HepG2 (cell line): ENCODE data around the gene SCYL1. TPM values are rescaled to one million over a fixed set of nuclear protein-coding genes. Genes with fewer than 3 reads are reported as not detected.

Source experiments
- BCL6 ChIP-seq: IDR thresholded peaks from 2 replicates; pipeline ENCODE4 v1.6.1; 2016; ENCODE audit warnings: missing genetic modification reagents, missing compliant biosample characterization
- CREM ChIP-seq, 2 experiments: sonication (generic) in 1 of 2; formaldehyde crosslinking in 1 of 2; IDR thresholded peaks; 2 replicates each; pipeline versions ENCODE4 v1.4.0 to v1.6.1; 2016 to 2020; ENCODE audit warnings: antibody characterized with exemption in 1 of 2, mild to moderate bottlenecking in 1 of 2, missing genetic modification reagents in 1 of 2
- KLF13 ChIP-seq: sonication (generic); formaldehyde crosslinking; IDR thresholded peaks from 2 replicates; pipeline ENCODE4 v1.4.0; 2020; ENCODE audit warnings: mild to moderate bottlenecking, missing genetic modification reagents
- MXD4 ChIP-seq: IDR thresholded peaks from 2 replicates; pipeline ENCODE4 v1.6.1; 2016; ENCODE audit warnings: mild to moderate bottlenecking, missing biosample characterization, missing genetic modification reagents
- NBN ChIP-seq: fragments of 450-650 bp; conservative IDR thresholded peaks from 2 replicates; pipeline ENCODE4 v1.6.1; 2017
- SMAD1 ChIP-seq: sonication (generic); formaldehyde crosslinking; IDR thresholded peaks from 2 replicates; pipeline ENCODE4 v1.4.0; 2020; ENCODE audit warnings: missing genetic modification reagents, low read depth, mild to moderate bottlenecking, borderline replicate concordance
- SMAD3 ChIP-seq: sonication (generic); formaldehyde crosslinking; IDR thresholded peaks from 2 replicates; pipeline ENCODE4 v1.4.0; 2020; ENCODE audit warnings: missing genetic modification reagents
- ZFYVE20 ChIP-seq: sonication (generic); formaldehyde crosslinking; IDR thresholded peaks from 2 replicates; pipeline ENCODE4 v1.8.0; 2023; ENCODE audit warnings: low read depth, mild to moderate bottlenecking, moderate library complexity, missing genetic modification reagents, borderline replicate concordance
- ZNF782 ChIP-seq: sonication (generic); formaldehyde crosslinking; IDR thresholded peaks from 2 replicates; pipeline ENCODE4 v1.4.0; 2020; ENCODE audit warnings: missing genetic modification reagents, mild to moderate bottlenecking, borderline replicate concordance
- polyA plus RNA-seq, 8 experiments: library from polyadenylated mRNA; depleted of rRNA in 3 of 8; stranded (reverse) in 7 of 8; unstranded in 1 of 8; fragments of >200 nt; fragmentation: Illumina TruSeq in 4 of 8; extraction: Trizol in 4 of 8; gene quantifications; 2 replicates each; pipeline versions ENCODE4 v1.2.1 to v1.2.3, GENCODE V29; 2011 to 2016; ENCODE audit warnings: low read depth in 4 of 8, missing spikeins in 1 of 8, mixed read lengths in 1 of 8; ENCODE audit not compliant: insufficient read depth in 1 of 8
- total RNA-seq, 5 experiments: library from RNA; depleted of rRNA; stranded (reverse); fragments of >200 nt; fragmentation: Illumina TruSeq; extraction: Trizol; gene quantifications; 2 replicates each; pipeline ENCODE4 v1.2.3, GENCODE V29; 2016; ENCODE audit warnings: low read depth in 1 of 5
- TF ChIP-seq, protein P1 (sequence below): sonication (generic); formaldehyde crosslinking; IDR thresholded peaks from 2 replicates; pipeline ENCODE4 v1.4.0; 2020; ENCODE audit warnings: low read depth, missing genetic modification reagents
- TF ChIP-seq, protein P2 (sequence below): sonication (generic); formaldehyde crosslinking; IDR thresholded peaks from 2 replicates; pipeline ENCODE4 v1.4.0; 2020; ENCODE audit warnings: missing genetic modification reagents, low read depth, mild to moderate bottlenecking, borderline replicate concordance
- TF ChIP-seq, protein P3 (sequence below): fragments of 450-650 bp; IDR thresholded peaks from 2 replicates; pipeline ENCODE4 v1.6.1; 2016
- TF ChIP-seq, protein P4 (sequence below): sonication (generic); formaldehyde crosslinking; IDR thresholded peaks from 2 replicates; pipeline ENCODE4 v1.8.0; 2022; ENCODE audit warnings: mild to moderate bottlenecking, missing genetic modification reagents, borderline replicate concordance
- TF ChIP-seq, protein P5 (sequence below): sonication (generic); formaldehyde crosslinking; conservative IDR thresholded peaks from 2 replicates; pipeline ENCODE4 v1.4.0; 2020; ENCODE audit warnings: mild to moderate bottlenecking, missing genetic modification reagents, moderate library complexity

SCYL1 gene
- total and polyA plus RNA-seq, 2 of the 13 experiments (the other 11 are each of a cell fraction or from before 2014, with no cell fraction given), result 65.9 to 103 TPM

DNA sequence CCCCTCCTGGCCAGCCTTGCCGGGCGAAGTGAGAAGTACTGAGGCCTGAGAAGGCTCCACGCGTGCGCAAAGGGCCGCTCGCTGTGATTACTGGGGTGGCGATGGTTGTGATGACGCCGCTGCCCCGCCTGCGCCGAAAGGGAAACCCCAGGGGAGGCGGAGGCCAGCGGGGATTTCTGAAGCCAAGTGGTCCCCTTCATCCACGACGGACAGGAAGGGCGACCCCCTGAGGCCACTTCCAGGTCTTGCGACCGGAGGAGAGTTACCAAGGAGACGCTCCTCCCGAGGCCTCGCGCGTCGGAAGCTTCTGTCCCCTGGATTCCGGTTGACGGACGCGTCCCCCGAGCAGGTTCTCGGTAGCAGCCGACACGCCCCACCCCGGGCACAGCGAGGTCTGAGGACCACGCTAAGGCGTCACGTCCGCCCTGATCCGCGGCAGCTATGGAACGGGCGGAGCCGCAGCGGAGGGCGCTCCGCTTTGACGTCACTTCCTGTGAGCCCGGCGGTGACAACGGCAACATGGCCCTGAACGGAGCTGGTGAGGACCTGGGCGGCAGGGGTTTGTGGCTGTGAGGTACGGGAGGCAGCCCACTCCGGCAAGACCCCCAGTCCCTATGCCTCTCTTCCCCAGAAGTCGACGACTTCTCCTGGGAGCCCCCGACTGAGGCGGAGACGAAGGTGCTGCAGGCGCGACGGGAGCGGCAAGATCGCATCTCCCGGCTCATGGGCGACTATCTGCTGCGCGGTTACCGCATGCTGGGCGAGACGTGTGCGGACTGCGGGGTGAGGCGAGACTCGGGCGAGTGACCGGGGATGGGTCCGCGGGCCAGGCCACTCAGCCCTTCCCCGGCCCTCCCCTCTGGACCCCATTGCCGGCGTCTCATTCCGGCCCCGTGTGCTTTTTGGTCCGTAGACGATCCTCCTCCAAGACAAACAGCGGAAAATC, 45.4 kb downstream of the SCYL1 start, which contains the start of gene ZNRD2 (continued):
- TF ChIP-seq, protein P1, sequence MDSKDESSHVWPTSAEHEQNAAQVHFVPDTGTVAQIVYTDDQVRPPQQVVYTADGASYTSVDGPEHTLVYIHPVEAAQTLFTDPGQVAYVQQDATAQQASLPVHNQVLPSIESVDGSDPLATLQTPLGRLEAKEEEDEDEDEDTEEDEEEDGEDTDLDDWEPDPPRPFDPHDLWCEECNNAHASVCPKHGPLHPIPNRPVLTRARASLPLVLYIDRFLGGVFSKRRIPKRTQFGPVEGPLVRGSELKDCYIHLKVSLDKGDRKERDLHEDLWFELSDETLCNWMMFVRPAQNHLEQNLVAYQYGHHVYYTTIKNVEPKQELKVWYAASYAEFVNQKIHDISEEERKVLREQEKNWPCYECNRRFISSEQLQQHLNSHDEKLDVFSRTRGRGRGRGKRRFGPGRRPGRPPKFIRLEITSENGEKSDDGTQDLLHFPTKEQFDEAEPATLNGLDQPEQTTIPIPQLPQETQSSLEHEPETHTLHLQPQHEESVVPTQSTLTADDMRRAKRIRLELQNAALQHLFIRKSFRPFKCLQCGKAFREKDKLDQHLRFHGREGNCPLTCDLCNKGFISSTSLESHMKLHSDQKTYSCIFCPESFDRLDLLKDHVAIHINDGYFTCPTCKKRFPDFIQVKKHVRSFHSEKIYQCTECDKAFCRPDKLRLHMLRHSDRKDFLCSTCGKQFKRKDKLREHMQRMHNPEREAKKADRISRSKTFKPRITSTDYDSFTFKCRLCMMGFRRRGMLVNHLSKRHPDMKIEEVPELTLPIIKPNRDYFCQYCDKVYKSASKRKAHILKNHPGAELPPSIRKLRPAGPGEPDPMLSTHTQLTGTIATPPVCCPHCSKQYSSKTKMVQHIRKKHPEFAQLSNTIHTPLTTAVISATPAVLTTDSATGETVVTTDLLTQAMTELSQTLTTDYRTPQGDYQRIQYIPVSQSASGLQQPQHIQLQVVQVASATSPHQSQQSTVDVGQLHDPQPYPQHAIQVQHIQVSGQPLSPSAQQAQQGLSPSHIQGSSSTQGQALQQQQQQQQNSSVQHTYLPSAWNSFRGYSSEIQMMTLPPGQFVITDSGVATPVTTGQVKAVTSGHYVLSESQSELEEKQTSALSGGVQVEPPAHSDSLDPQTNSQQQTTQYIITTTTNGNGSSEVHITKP, result peak; percentile 92
- TF ChIP-seq MXD4 (CRISPR knock-in tag) (peak; percentile 70), ZFYVE20 (CRISPR knock-in tag) (no peak), ZNF782 (CRISPR knock-in tag) (peak; percentile 89; the same call in 1 of the 2 replicates), BCL6 (CRISPR knock-in tag) (peak; percentile 34; the same call in 1 of the 2 replicates), SMAD1 (peak; percentile 86; the same call in 1 of the 2 replicates), SMAD3 (CRISPR knock-in tag) (peak; percentile 74), CREM (IDR thresholded peaks at IDR 0.05) (peak; percentile 99), CREM (CRISPR knock-in tag; IDR thresholded peaks at IDR 0.05) (peak; percentile 95), KLF13 (CRISPR knock-in tag) (no peak; the same call in 1 of the 2 replicates), NBN (no peak)
- TF ChIP-seq, protein P2, sequence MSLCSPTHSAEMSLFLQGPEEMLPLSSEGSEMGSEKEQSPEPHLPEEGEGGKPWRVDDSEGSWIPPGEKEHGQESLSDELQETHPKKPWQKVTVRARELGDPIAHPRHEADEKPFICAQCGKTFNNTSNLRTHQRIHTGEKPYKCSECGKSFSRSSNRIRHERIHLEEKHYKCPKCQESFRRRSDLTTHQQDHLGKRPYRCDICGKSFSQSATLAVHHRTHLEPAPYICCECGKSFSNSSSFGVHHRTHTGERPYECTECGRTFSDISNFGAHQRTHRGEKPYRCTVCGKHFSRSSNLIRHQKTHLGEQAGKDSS (CRISPR knock-in tag), result peak; percentile 70; the same call in 1 of the 2 replicates
- TF ChIP-seq, protein P3, sequence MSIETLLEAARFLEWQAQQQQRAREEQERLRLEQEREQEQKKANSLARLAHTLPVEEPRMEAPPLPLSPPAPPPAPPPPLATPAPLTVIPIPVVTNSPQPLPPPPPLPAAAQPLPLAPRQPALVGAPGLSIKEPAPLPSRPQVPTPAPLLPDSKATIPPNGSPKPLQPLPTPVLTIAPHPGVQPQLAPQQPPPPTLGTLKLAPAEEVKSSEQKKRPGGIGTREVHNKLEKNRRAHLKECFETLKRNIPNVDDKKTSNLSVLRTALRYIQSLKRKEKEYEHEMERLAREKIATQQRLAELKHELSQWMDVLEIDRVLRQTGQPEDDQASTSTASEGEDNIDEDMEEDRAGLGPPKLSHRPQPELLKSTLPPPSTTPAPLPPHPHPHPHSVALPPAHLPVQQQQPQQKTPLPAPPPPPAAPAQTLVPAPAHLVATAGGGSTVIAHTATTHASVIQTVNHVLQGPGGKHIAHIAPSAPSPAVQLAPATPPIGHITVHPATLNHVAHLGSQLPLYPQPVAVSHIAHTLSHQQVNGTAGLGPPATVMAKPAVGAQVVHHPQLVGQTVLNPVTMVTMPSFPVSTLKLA, result peak; percentile 79
- TF ChIP-seq, protein P4, sequence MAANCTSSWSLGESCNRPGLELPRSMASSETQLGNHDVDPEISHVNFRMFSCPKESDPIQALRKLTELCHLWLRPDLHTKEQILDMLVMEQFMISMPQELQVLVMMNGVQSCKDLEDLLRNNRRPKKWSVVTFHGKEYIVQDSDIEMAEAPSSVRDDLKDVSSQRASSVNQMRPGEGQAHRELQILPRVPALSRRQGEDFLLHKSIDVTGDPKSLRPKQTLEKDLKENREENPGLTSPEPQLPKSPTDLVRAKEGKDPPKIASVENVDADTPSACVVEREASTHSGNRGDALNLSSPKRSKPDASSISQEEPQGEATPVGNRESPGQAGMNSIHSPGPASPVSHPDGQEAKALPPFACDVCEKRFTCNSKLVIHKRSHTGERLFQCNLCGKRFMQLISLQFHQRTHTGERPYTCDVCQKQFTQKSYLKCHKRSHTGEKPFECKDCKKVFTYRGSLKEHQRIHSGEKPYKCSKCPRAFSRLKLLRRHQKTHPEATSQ (CRISPR knock-in tag), result no peak
- TF ChIP-seq, protein P5, sequence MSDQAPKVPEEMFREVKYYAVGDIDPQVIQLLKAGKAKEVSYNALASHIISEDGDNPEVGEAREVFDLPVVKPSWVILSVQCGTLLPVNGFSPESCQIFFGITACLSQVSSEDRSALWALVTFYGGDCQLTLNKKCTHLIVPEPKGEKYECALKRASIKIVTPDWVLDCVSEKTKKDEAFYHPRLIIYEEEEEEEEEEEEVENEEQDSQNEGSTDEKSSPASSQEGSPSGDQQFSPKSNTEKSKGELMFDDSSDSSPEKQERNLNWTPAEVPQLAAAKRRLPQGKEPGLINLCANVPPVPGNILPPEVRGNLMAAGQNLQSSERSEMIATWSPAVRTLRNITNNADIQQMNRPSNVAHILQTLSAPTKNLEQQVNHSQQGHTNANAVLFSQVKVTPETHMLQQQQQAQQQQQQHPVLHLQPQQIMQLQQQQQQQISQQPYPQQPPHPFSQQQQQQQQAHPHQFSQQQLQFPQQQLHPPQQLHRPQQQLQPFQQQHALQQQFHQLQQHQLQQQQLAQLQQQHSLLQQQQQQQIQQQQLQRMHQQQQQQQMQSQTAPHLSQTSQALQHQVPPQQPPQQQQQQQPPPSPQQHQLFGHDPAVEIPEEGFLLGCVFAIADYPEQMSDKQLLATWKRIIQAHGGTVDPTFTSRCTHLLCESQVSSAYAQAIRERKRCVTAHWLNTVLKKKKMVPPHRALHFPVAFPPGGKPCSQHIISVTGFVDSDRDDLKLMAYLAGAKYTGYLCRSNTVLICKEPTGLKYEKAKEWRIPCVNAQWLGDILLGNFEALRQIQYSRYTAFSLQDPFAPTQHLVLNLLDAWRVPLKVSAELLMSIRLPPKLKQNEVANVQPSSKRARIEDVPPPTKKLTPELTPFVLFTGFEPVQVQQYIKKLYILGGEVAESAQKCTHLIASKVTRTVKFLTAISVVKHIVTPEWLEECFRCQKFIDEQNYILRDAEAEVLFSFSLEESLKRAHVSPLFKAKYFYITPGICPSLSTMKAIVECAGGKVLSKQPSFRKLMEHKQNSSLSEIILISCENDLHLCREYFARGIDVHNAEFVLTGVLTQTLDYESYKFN (CRISPR knock-in tag), result peak; percentile 72
